Smooth muscle cell (in vitro differentiated cells): ENCODE measurements around the gene STX1A. TPM values are rescaled to one million over a fixed set of nuclear protein-coding genes. Genes with fewer than 3 reads are reported as not detected.

Experiments used
- DNase-seq: peaks from one replicate; lab custom pipeline; 2025; ENCODE audit not compliant: unreplicated experiment; lab: John Stamatoyannopoulos, UW
- H2AFZ ChIP-seq: fragments of 200-600 bp; sonication (generic); 2 replicates; pipeline ENCODE4 v1.6.0; 2016; ENCODE audit warnings: antibody characterized with exemption, low read depth, mild to moderate bottlenecking
- H3F3A ChIP-seq: fragments of 200-600 bp; sonication (generic); 2 replicates; pipeline ENCODE4 v1.6.0; 2017; ENCODE audit warnings: antibody characterized with exemption, low read depth
- H3K27ac ChIP-seq: fragments of 200-600 bp; sonication (generic); 2 replicates; pipeline ENCODE4 v1.5.1; 2016; ENCODE audit warnings: low read depth, mild to moderate bottlenecking
- H3K27me3 ChIP-seq: fragments of 200-600 bp; sonication (generic); 2 replicates; pipeline ENCODE4 v1.6.1; 2016; ENCODE audit warnings: low read depth, mild to moderate bottlenecking
- H3K36me3 ChIP-seq: fragments of 200-600 bp; sonication (generic); 2 replicates; pipeline ENCODE4 v1.5.1; 2016; ENCODE audit warnings: low read depth
- H3K4me1 ChIP-seq: fragments of 200-600 bp; sonication (generic); 2 replicates; pipeline ENCODE4 v1.5.1; 2016; ENCODE audit warnings: low read depth
- H3K4me2 ChIP-seq: fragments of 200-600 bp; sonication (generic); 2 replicates; pipeline ENCODE4 v1.6.0; 2016; ENCODE audit warnings: mild to moderate bottlenecking
- H3K4me3 ChIP-seq: fragments of 200-600 bp; sonication (generic); 2 replicates; pipeline ENCODE4 v1.5.1; 2016; ENCODE audit warnings: mild to moderate bottlenecking
- H3K79me2 ChIP-seq: fragments of 200-600 bp; sonication (generic); 2 replicates; pipeline ENCODE4 v1.6.0; 2016; ENCODE audit warnings: low read depth, mild to moderate bottlenecking
- H3K9ac ChIP-seq: fragments of 200-600 bp; sonication (generic); 2 replicates; pipeline ENCODE4 v1.6.0; 2016; ENCODE audit warnings: low read depth
- H3K9me3 ChIP-seq: fragments of 200-600 bp; sonication (generic); replicated peaks from 2 replicates; pipeline ENCODE4 v1.5.1; 2016; ENCODE audit warnings: low read depth
- H4K20me1 ChIP-seq: fragments of 200-600 bp; sonication (generic); 2 replicates; pipeline ENCODE4 v1.6.0; 2016; ENCODE audit warnings: low read depth
- CTCF ChIP-seq: fragments of 200-600 bp; sonication (generic); IDR thresholded peaks from 2 replicates; pipeline ENCODE4 v1.5.1; 2017; ENCODE audit warnings: borderline replicate concordance, mild to moderate bottlenecking, antibody characterized with exemption; ENCODE audit not compliant: insufficient read depth, poor library complexity, severe bottlenecking
- WGBS: methylation state at CpG from one replicate; pipeline ENCODE4 v1.1.7; 2016; ENCODE audit warnings: low lambda C conversion rate; 5-methylcytosine and 5-hydroxymethylcytosine counted together
- polyA plus RNA-seq: library from polyadenylated mRNA; unstranded; fragments of >200 nt; fragmentation: Nextera tagmentation; extraction: Ambion mirVana; gene quantifications from 2 replicates; pipeline ENCODE4 v1.2.1, GENCODE V29; 2016
- total RNA-seq: library from RNA; depleted of rRNA; stranded (reverse); fragments of >200 nt; gene quantifications from 2 replicates; pipeline ENCODE4 v1.2.3, GENCODE V29; 2014

STX1A gene
- total and polyA plus RNA-seq, 2 experiments from 2014 or later: 7.5 to 14.3 TPM

DNA sequence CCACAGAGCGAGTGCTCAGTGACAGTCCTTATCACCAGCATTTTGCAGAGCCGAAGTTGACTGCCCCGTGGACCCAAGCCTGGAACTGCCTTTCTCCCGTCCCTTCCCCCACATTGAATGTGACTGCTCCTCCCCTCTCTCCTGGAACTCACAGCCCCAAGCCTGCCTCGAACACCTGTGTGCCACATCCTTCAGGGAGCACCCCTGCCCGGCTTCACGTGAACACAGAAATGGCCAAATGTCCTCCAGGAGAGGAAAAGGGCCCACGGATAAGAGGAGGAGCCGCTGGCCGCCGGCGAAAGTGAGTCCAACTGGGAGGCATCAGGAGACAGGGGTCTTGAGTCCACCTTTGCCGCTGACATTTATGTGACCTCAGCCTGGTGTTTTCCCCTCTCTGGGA lies 16.2 kb downstream of the STX1A start:
- Histone ChIP-seq H3K79me2 (no peaks in the 10 kb centered on the region), H3F3A (no peaks in the 10 kb centered on the region), H3K4me1 (no peaks in the 10 kb centered on the region), H3K36me3 (no peaks in the 10 kb centered on the region), H3K27ac (no peak overlapping the region), H3K4me2 (no peak overlapping the region), H2AFZ (no peak overlapping the region), H3K27me3 (no peaks in the 10 kb centered on the region), H4K20me1 (peaks cover 47% of the 10 kb centered on the region), H3K4me3 (no peak overlapping the region), H3K9ac (no peak overlapping the region), H3K9me3 (no peaks in the 10 kb centered on the region)
- WGBS: 84% methylated on average over 13 of the region's 13 CpGs
- no peak for TF ChIP-seq CTCF
- no peak for DNase-seq

GRCh38 chr7:73702665-73703064 lies 16.8 kb downstream of the STX1A start:
- no peak overlapping the region for H3K27ac ChIP-seq
- no peaks in the 10 kb centered on the region for H3K4me1 ChIP-seq
- no peak overlapping the region for H3K9ac ChIP-seq
- DNase-seq: no peak
- H3K79me2 ChIP-seq: no peaks in the 10 kb centered on the region
- H3K36me3 ChIP-seq: no peaks in the 10 kb centered on the region
- H3K4me3 ChIP-seq: no peak overlapping the region
- no peaks in the 10 kb centered on the region for H3F3A ChIP-seq
- no peaks in the 10 kb centered on the region for H3K27me3 ChIP-seq
- no peak overlapping the region for H2AFZ ChIP-seq
- peaks cover 42% of the 10 kb centered on the region for H4K20me1 ChIP-seq
- TF ChIP-seq CTCF: no peak
- H3K4me2 ChIP-seq: no peak overlapping the region
- 95% methylated on average over 18 of the region's 18 CpGs for WGBS
- H3K9me3 ChIP-seq: no peaks in the 10 kb centered on the region

- H3F3A ChIP-seq: no peaks in the 10 kb centered on the region
- 89% methylated on average over 8 of the region's 8 CpGs for WGBS
- H3K4me2 ChIP-seq: no peak overlapping the region
- peaks cover 38% of the 10 kb centered on the region for H4K20me1 ChIP-seq
- H3K4me3 ChIP-seq: no peak overlapping the region
- no peak for TF ChIP-seq CTCF
- H3K9me3 ChIP-seq: no peaks in the 10 kb centered on the region
- no peak for DNase-seq
- no peak overlapping the region for H2AFZ ChIP-seq
- H3K4me1 ChIP-seq: no peaks in the 10 kb centered on the region
- H3K27me3 ChIP-seq: no peaks in the 10 kb centered on the region
- no peaks in the 10 kb centered on the region for H3K79me2 ChIP-seq
- no peak overlapping the region for H3K27ac ChIP-seq
- no peak overlapping the region for H3K9ac ChIP-seq
- H3K36me3 ChIP-seq: no peaks in the 10 kb centered on the region
These were observed 17.2 kb downstream of the STX1A start for GRCh38 chr7:73702226-73702625.

GRCh38 chr7:73701357-73701995 lies 18.0 kb downstream of the STX1A start:
- peaks cover 31% of the 10 kb centered on the region for H4K20me1 ChIP-seq
- no peaks in the 10 kb centered on the region for H3F3A ChIP-seq
- H3K4me2 ChIP-seq: no peak overlapping the region
- H3K27ac ChIP-seq: no peak overlapping the region
- H3K79me2 ChIP-seq: no peaks in the 10 kb centered on the region
- H3K4me3 ChIP-seq: no peak overlapping the region
- H3K27me3 ChIP-seq: no peaks in the 10 kb centered on the region
- no peaks in the 10 kb centered on the region for H3K36me3 ChIP-seq
- no peak overlapping the region for H3K9ac ChIP-seq
- H3K9me3 ChIP-seq: no peaks in the 10 kb centered on the region
- no peak for DNase-seq
- TF ChIP-seq CTCF: peak; percentile 47
- WGBS: 69% methylated on average over 13 of the region's 13 CpGs
- H3K4me1 ChIP-seq: no peaks in the 10 kb centered on the region
- no peak overlapping the region for H2AFZ ChIP-seq
